HG03039 (cell line): ENCODE results near the gene ZNF614.
"Not testable (repeated sequence)": the region's sequence is repeated elsewhere in the genome, so short reads cannot be mapped to it uniquely, and the experiment has no call there.

Experiments used
- ATAC-seq: cut with Tn5 transposase; IDR thresholded peaks from one replicate; pipeline ENCODE4 v1.9.1; 2021; ENCODE audit warnings: mild to moderate bottlenecking, moderate library complexity; ENCODE audit not compliant: unreplicated experiment

ZNF614 gene

DNA sequence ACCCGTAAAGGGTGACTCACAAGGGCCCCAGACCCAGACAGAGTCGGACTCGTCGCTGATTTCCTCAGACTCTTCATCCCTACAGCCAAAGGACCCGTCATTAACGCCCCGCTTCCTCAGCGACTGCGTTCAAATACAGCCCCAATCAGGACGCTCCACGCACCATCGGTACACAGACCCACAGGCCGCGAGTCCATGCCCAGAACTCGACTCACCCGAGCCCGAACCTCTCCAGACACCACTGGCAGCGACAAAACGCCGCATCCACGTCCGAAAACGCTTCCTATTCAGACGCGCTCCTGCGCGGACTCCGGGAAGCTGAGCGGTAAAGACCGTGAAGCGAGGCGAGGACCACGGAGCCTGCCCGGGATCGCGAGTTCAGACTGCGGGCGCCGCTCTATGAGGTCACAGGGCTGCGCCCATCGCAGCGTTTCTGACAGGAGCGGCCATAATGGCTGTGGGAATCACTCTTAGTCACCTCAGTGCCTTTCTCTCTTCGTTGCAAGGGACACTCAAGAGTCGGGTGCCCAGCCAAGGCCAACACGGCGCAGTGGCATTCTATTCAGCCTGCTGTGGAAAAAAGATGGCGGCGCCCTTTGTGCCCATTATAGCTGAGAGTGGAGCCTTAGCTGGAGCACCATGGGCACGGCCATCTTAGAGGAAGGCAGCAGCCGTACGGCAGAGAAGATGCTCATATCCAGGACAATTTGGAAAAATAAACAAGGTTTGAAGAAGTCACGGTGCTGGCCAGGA lies at the start of gene ZNF614:
ZNF614 (minus strand) TSS at position 353 of the 753 bp plus-strand sequence. CDS start 2,634 bp downstream, outside the sequence.
- ATAC-seq, result peak; percentile 84

DNA sequence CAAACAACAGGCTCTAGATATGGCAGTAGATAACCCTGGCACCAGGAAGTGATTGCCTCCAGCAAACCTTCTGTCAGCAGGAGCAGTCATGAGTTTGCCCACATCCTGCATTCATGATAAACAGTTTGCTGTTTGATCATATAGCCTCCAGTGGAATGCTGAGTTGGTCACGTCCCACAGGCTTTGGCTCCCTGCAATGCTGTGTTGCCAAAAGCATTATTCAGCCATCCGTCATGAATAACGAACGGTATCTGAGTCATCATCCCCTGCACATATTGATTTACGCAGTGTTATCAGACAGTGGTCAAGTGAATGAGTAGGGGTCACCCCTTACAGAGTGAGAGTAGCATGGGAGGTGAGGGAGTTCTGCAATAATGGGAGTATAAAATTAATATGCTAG lies 42.3 kb upstream of the ZNF614 start:
- no peak for ATAC-seq

DNA sequence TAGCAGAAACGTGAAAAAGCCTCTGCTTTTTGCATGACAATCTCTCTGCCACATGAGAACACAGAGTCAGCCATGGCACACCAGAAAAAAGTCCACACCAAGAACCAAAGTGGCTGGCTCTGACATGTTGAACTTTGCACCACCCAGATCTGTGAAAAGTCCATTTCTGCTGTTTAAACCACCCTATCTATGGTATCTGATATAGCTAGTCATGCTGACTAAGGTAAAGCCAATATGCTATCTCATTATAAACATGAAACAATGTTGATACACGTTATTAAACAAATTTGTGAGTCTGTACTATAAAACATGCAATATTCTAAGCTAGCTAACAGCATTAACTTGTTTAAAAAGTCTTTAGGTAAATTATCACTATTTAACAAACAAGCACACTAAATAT lies 41.5 kb upstream of the ZNF614 start:
- no peak for ATAC-seq

DNA sequence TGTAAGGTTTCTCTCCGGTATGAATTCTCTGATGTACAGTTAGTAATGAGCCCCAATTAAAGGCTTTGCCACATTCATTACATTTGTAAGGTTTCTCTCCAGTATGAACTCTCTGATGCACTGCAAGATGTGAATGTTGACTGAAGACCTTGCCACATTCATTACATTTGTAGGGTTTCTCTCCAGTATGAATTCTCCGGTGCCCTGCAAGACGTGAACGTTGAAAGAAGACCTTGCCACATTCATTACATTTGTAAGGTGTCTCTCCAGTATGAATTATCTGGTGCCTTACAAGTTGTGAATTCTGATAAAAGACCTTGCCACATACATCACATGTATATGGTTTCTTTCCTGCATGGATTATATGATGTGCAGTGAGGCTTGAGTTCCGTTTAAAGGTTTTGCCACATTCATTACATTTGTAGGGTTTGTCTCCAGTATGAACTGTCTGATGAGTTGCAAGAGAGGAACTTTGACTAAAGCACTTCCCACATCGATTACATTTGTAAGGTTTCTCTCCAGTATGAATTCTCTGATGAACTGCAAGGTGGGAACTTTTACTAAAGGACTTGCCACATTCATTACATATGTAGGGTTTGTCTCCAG lies 38.2 kb upstream of the ZNF614 start:
- ATAC-seq, result no peak

DNA sequence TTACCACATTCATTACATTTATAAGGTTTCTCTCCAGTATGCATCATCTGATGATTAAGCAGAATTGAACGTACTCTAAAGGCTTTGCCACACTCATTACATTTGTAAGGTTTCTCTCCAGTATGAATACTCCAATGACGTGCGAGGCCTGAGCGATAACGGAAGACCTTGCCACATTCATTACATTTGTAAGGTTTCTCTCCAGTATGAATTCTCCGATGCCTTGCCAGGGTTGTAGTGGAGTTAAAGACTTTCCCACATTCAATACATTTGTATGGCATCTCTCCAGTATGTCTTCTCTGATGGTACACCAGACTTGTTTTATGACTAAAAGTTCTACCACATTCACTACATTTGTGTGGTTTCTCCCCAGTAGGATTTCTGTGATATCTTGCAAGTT lies 37.2 kb upstream of the ZNF614 start:
- ATAC-seq, result no peak

DNA sequence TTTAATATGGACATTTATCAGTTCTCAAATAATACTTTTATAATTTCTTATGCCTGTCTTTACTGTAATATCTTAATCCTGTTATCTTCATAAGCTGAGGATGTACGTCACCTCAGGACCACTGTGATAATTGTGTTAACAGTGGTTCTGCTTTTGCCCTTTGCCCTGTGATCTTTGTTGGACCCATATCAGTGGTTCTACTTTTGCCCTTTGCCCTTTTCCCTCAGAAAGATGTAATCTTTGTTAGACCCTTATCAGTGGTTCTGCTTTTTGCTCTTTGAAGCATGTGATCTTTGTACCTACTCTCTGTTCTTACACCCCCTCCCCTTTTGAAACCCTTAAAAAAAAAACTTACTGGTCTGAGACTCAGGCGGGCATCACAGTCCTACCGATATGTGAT lies 28.3 kb upstream of the ZNF614 start:
- not testable (repeated sequence) for ATAC-seq

DNA sequence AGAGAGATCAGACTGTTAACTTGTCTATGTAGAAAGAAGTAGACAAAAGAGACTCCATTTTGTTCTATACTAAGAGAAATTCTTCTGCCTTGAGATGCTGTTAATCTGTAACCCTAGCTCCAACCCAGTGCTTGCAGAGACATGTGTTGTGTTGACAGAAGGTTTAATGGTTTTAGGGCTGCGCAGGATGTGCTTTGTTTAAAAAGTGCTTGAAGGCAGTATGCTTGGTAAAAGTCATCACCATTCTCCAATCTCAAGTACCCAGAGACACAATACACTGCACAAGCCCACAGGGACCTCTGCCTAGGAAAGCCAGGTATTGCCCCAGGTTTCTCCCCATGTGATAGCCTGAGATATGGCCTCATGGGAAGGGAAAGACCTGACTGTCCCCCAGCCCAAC lies 23.6 kb upstream of the ZNF614 start:
- not testable (repeated sequence) for ATAC-seq

DNA sequence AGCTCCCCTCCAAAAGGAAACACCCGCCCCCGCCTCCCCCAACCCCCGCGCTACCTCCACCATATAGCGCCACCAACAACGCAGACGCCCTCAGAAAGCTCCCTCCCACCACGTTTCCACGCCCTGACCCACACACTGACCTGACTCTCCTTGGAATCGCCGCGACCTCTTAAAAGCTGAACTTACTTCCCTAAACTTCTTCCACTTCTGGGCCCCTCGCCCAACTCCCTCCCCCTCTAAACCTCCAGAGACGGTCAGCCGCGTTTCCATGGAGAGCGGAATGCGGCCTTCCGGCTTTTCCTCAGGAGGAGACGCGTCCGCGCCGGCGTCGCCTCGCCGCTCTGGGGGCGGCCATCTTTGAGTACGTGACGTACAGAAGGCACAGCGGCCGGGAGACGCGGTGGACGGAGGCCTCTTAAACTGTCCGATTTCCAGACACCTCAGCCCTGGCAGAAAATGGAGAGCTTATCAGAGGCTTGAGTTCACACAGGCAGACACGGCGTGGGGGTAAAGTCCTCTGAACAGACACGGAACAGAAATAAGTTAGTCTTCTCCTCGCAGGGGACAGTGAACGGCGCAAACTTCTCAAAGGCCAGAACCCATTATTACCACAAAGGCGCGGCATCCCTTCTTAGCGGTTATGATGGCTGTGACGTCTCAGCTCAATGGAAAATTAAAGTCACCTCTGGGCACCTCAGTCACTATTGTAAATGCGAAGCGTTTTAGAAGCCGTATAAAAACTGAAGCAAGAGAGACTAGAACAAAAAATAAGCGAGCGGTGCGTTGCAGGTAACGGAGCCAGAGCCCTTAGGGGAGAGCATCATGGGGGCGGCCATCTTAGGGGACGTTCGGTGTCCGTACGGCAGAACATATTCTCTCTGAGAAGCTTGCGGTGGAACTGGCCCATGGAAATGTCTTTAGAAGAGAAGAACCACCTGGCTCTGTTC lies 20.6 kb upstream of the ZNF614 start, which contains the start of gene ZNF432:
ZNF432 (minus strand) TSS at position 284 of the 947 bp plus-strand sequence. CDS start 1,970 bp downstream, outside the sequence.
- peak; percentile 90 for ATAC-seq

DNA sequence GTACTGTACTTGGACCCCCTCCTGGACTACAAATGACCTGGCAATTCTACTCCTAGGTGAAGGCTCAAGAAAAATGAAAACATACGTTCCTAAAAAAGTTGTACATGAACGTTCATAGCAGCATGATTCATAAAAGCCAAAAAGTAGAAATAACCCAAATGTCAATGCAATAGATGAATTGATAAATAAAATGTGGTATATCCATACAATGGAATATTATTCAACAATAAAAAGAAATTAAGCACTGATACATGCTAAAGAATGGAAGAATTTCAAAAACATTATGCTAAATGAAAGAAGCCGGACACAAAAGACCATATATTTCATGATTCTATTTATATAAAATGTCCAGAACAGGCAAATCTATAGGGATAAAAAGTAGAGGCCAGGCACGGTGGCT lies 11.0 kb upstream of the ZNF614 start:
- ATAC-seq, result no peak

DNA sequence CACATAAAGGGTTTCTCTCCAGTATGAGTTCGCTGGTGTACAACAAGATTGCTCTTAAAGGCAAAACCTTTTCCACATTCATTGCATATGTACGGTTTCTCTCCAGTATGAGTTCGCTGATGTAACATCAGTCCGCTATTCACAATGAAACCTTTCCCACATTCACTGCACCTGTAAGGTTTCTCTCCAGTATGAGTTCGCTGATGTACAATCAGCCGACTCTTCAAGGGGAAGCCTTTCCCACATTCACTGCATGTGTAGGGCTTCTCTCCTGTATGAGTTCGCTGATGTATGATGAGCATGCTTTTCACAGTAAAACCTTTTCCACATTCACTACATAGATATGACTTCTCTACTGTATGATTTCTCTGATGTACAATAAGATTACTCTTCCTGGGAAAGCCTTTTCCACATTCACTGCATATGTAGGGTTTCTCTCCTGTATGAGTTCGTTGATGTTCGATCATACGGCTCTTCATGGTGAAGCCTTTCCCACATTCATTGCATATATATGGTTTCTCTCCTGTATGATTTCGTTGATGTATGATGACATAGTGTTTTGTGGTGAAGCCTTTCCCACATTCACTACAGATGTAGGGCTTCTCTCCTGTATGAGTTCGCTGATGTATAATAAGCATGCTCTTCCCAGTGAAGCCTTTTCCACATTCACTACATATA lies 6.0 kb upstream of the ZNF614 start:
- no peak for ATAC-seq

DNA sequence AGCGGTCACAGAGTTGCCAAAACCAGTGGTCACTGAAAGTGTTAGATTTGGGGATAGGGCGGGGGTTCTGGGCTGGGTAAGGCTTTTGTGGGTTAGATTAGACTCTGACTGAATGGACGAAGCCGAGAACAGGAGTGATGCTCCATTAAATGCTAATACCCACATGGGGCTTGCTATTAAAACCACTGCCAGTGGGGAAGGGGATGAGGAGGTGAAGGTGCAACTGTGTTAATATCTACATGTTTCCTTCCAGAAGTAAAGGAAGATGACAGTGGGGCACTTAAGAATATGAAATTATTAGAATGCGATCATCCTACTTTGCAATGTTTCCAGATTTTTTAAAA lies 573 bp upstream of the ZNF614 start:
- ATAC-seq, result peak; percentile 21

DNA sequence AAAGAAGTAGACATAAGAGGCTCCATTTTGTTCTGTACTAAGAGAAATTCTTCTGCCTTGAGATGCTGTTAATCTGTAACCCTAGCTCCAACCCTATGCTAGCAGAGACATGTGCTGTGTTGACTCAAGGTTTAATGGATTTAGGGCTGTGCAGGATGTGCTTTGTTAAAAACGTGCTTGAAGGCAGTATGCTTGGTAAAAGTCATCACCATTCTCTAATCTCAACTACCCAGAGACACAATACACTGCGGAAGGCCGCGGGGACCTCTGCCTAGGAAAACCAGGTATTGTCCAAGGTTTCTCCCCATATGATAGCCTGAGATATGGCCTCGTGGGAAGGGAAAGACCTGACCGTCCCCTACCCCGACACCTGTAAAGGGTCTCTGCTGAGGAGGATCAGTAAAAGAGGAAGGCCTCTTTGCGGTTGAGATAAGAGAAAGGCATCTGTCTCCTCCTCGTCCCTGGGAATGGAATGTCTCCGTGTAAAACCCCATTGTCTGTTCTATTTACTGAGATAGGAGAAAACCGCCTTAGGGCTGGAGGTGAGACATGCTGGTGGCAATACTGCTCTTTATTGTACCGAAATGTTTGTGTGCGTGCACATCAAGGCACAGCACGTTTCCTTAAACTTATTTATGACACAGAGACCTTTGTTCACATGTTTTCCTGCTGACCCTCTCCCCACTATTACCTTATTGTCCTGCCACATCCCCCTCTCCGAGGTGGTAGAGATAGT lies 1.8 kb downstream of the ZNF614 start:
- not testable (repeated sequence) for ATAC-seq

DNA sequence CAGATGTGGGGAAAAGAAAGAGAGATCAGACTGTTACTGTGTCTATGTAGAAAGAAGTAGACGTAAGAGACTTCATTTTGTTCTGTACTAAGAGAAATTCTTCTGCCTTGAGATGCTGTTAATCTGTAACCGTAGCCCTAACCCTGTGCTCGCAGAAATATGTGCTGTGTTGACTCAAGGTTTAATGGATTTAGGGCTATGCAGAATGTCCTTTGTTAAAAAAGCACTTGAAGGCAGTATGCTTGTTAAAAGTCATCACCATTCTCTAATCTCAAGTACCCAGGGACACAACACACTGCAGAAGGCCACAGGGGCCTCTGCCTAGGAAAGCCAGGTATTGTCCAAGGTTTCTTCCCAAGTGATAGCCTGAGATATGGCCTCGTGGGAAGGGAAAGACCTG lies 3.7 kb downstream of the ZNF614 start:
- ATAC-seq, result not testable (repeated sequence)

DNA sequence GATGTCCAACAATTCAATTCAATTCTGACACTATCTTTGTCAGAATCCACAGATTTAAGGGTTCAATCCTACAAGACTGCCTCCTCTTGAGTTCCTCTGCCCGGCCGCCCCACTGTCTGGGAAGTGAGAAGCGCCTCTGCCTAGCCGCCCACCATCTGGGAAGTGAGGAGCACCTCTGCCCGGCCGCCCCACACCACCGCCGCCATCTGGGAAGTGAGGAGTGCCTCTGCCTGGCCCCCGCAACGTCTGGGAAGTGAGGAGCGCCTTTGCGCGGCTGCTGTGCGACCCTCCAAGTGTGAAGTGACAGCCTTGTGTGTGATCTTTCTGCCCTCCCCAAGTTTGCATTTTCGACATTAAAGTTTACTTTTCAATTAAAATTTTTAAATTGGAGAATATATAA lies 6.0 kb downstream of the ZNF614 start:
- ATAC-seq, result no peak

DNA sequence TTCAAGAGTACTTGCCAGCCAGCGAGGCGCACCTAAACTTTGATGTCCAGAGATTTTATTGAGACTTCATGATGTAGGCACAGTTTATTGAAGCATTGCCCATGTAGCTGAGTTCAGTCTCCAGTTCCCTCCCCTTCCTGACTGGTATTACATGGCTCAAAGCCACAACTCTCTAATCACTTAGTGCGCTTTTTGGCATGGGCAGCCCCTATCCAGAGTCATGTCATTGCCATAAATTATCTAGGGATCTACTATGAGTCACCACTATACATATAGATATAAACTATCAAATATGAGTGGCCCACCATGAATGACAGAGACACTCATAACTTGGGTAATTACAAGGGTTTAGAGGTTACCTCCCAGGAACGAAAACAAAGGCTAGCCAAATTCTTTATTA lies 7.7 kb downstream of the ZNF614 start:
- no peak for ATAC-seq

DNA sequence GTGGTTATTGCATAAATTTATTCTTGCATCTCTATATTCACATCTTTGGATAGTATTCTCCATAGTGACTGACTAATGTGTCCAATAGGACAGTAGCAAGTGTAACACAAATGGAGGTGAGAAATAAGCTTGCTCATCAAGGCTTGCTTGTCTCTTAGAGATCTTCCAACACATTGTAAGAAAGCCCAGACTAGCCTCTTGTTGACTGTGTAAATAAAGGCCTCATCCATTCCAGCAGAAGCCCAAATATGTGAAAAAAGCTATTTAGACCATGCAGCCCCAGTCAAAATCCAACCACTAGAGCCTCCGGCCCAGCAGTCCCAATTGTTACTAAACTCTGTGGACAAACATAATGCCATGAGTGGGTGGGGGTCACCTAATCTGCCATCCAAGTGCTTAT lies 17.5 kb downstream of the ZNF614 start:
- ATAC-seq, result no peak

DNA sequence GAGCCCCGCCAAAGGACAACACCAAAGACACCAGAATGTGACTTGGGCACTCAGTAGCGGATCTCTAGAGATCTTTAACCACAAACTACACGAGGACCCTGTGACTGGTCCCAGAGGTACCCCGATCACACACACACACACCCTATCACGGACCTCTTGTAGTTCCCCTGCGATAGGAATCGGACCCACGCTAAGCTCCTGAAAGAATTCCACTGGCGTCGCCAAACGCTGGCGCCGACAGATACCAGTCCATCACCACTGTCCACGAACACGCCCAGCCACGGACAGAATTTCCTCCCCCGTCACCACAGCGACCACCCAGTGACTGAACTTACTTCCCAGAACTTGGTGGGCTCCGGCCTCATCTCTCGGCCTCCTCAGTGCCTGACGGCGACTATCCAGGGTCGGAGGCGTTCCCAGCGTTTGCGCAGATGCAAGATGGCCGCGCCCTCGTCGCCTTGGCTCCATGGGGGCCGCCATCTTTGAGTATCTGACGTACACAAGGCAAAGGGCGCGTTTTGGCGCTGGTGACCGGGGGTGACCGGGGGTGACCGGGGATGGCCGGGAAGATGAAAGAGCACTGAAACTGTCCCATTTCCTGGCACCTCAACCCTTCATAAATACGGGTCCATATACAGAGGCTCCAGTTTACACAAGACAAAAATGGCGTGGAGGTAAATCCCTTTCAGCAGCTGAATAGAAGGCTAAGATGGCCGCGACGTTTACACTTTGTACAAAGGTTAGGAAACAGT lies 20.2 kb downstream of the ZNF614 start, which contains the start of gene ZNF615:
ZNF615 (minus strand) TSS at position 406 of the 752 bp plus-strand sequence. CDS start 4,500 bp downstream, outside the sequence.
- ATAC-seq, result no peak

DNA sequence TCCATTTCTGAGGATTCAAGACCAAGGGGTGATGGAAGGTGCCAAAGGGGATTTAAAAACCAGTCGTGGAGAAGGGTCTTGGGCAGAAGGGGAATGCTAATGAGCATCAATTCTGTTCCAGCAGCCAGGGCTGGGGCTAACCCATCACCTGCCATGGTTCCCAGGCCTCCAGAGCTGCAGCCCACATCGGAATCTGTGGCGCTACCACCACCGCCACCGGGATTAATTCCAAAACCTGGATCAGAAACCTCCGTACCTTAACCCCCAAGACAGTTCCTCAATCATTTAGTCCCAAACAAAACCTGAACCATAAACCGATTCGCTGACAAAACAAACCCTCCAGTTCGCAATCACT lies 20.8 kb downstream of the ZNF614 start:
- no peak for ATAC-seq

DNA sequence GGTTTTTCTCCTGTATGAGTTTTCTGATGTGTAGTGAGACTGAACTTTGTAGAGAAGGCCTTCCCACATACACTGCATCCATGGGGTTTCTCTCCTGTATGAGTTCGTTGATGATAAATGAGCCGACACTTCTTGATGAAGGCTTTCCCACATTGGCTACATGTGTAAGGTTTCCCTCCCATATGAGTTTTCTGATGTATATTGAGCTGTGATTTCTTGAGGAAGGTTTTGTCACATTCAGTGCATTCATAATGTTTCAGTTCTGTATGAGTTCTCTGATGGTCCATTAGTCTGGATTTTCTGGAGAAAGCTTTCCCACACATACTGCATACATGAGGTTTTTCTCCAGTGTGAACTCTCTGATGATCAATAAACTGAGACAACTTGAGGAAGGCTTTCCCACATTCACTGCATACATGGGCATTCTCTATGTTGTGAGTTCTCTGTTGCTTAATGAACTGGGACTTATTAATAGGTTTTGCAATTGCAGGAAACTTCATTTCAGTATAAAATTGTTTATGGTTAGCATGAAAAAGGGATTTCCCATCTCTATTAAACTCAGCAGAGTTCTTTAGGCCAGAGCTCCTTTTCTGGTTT lies 34.0 kb downstream of the ZNF614 start:
- ATAC-seq, result no peak
